HEK293T (cell line): ENCODE data around the gene NEUROD2.

ENCODE experiments used
- ELF4 ChIP-seq: fragments of 450-650 bp; IDR thresholded peaks from 2 replicates; pipeline ENCODE4 v1.6.1; 2017; ENCODE audit warnings: antibody characterized with exemption
- FOXA1 ChIP-seq: fragments of 450-650 bp; IDR thresholded peaks from 2 replicates; pipeline ENCODE4 v1.6.1; 2016; ENCODE audit warnings: mild to moderate bottlenecking
- NFRKB ChIP-seq: fragments of 450-650 bp; IDR thresholded peaks from 2 replicates; pipeline ENCODE4 v1.6.1; 2016; ENCODE audit warnings: mild to moderate bottlenecking, moderate library complexity
- SP1 ChIP-seq: fragments of 450-650 bp; IDR thresholded peaks from 2 replicates; pipeline ENCODE4 v1.6.1; 2017
- SUZ12 ChIP-seq: fragments of 450-650 bp; IDR thresholded peaks from 2 replicates; pipeline ENCODE4 v1.6.1; 2016; ENCODE audit warnings: mild to moderate bottlenecking

GRCh38 chr17:39611401-39612112 is 3.8 kb upstream of the NEUROD2 start:
- no peak for TF ChIP-seq SP1
- no peak for TF ChIP-seq ELF4
- no peak for TF ChIP-seq FOXA1
- no peak for TF ChIP-seq NFRKB
- no peak for TF ChIP-seq SUZ12
